Measurements from ENCODE around the gene NDUFV3.

The NDUFV3 gene

GRCh38 chr21:42858957-42859890 is 33.9 kb upstream of the NDUFV3 start:
- no peak overlapping the region for H3K9ac ChIP-seq (ENCODE audit: low read depth, low read length)
- H3K4me1 ChIP-seq (ENCODE audit: insufficient read depth, low read length): no peaks in the 10 kb centered on the region
- peaks cover 76% of the 10 kb centered on the region for H4K20me1 ChIP-seq (ENCODE audit: insufficient read depth, low read length)
- no peak for TF ChIP-seq CTCF (IDR thresholded peaks at IDR 0.05; ENCODE audit: borderline replicate concordance, extremely low read depth, low read length, poor library complexity, severe bottlenecking)
- no peak for TF ChIP-seq EZH2 (IDR thresholded peaks at IDR 0.05; ENCODE audit: borderline replicate concordance, low read depth, low read length, severe bottlenecking)
- no peak for DNase-seq
- no peak overlapping the region for H3K4me2 ChIP-seq (ENCODE audit: insufficient read depth, low read length)
- ATAC-seq (ENCODE audit: insufficient read depth, low read depth): no peak
- no peak overlapping the region for H3K27ac ChIP-seq (ENCODE audit: low read length)
- no peaks in the 10 kb centered on the region for H3K9me3 ChIP-seq (ENCODE audit: insufficient read depth, low read length, severe bottlenecking)
- peaks cover 71% of the 10 kb centered on the region for H3K79me2 ChIP-seq (ENCODE audit: insufficient read depth, low read length)
- no peak overlapping the region for H3K4me3 ChIP-seq (ENCODE audit: low read depth in 1 of 2, low read length in 2 of 2)
- H3K36me3 ChIP-seq (ENCODE audit: insufficient read depth, low read length): peaks cover 93% of the 10 kb centered on the region
- no peaks in the 10 kb centered on the region for H3K27me3 ChIP-seq (ENCODE audit: insufficient read depth, low read length, poor library complexity)
- no peak overlapping the region for H2AFZ ChIP-seq (ENCODE audit: low read depth, low read length)

- TF ChIP-seq EZH2 (IDR thresholded peaks at IDR 0.05; ENCODE audit: borderline replicate concordance, low read depth, low read length, severe bottlenecking) (no peak), CTCF (IDR thresholded peaks at IDR 0.05; ENCODE audit: borderline replicate concordance, extremely low read depth, low read length, poor library complexity, severe bottlenecking) (no peak)
- H3K36me3 ChIP-seq (ENCODE audit: insufficient read depth, low read length): peaks cover 93% of the 10 kb centered on the region
These were observed 33.2 kb upstream of the NDUFV3 start for GRCh38 chr21:42859891-42860230.

DNA sequence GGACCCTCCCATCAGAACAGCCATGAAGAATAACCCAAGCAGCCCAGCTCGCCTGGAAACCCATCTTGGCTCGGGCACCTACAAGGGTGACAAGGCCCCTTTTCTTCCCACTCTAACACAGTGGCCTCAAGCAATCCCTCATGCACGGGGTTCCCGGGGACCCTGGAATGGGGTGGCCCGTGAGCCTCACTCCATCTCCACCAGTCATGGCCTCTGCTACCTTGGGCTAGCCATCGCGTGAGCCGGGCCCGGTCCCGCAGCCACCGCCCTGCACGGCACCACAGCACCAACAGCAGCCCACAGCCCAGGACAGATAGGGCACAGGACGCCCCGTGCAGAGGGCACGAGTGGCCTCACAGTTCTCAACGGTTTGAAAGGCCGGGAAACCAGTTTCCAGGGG is 32.8 kb upstream of the NDUFV3 start:
- H3K9ac ChIP-seq (ENCODE audit: low read depth, low read length): no peak overlapping the region
- H3K36me3 ChIP-seq (ENCODE audit: insufficient read depth, low read length): peaks cover 93% of the 10 kb centered on the region
- no peaks in the 10 kb centered on the region for H3K27me3 ChIP-seq (ENCODE audit: insufficient read depth, low read length, poor library complexity)
- H3K4me3 ChIP-seq (ENCODE audit: low read depth in 1 of 2, low read length in 2 of 2): no peak overlapping the region
- no peak overlapping the region for H3K4me2 ChIP-seq (ENCODE audit: insufficient read depth, low read length)
- DNase-seq: no peak
- H3K27ac ChIP-seq (ENCODE audit: low read length): no peak overlapping the region
- no peak for TF ChIP-seq CTCF (IDR thresholded peaks at IDR 0.05; ENCODE audit: borderline replicate concordance, extremely low read depth, low read length, poor library complexity, severe bottlenecking)
- no peak for TF ChIP-seq EZH2 (IDR thresholded peaks at IDR 0.05; ENCODE audit: borderline replicate concordance, low read depth, low read length, severe bottlenecking)
- peaks cover 81% of the 10 kb centered on the region for H4K20me1 ChIP-seq (ENCODE audit: insufficient read depth, low read length)
- H3K9me3 ChIP-seq (ENCODE audit: insufficient read depth, low read length, severe bottlenecking): no peaks in the 10 kb centered on the region
- peaks cover 82% of the 10 kb centered on the region for H3K79me2 ChIP-seq (ENCODE audit: insufficient read depth, low read length)
- H3K4me1 ChIP-seq (ENCODE audit: insufficient read depth, low read length): no peaks in the 10 kb centered on the region
- H2AFZ ChIP-seq (ENCODE audit: low read depth, low read length): no peak overlapping the region
- no peak for ATAC-seq (ENCODE audit: insufficient read depth, low read depth)

More at GRCh38 chr21:42859891-42860230, 33.2 kb upstream of the NDUFV3 start:
- H3K79me2 ChIP-seq (ENCODE audit: insufficient read depth, low read length): peaks cover 77% of the 10 kb centered on the region
- no peak overlapping the region for H3K4me3 ChIP-seq (ENCODE audit: low read depth in 1 of 2, low read length in 2 of 2)
- DNase-seq (no peak), ATAC-seq (ENCODE audit: insufficient read depth, low read depth) (no peak; the same call in 2 of the 3 replicates)
- no peak overlapping the region for H2AFZ ChIP-seq (ENCODE audit: low read depth, low read length)
- no peak overlapping the region for H3K4me2 ChIP-seq (ENCODE audit: insufficient read depth, low read length)
- no peaks in the 10 kb centered on the region for H3K9me3 ChIP-seq (ENCODE audit: insufficient read depth, low read length, severe bottlenecking)
- H3K9ac ChIP-seq (ENCODE audit: low read depth, low read length): no peak overlapping the region
- H3K27me3 ChIP-seq (ENCODE audit: insufficient read depth, low read length, poor library complexity): no peaks in the 10 kb centered on the region
- H4K20me1 ChIP-seq (ENCODE audit: insufficient read depth, low read length): peaks cover 79% of the 10 kb centered on the region
- no peaks in the 10 kb centered on the region for H3K4me1 ChIP-seq (ENCODE audit: insufficient read depth, low read length)
- no peak overlapping the region for H3K27ac ChIP-seq (ENCODE audit: low read length)
